KOPT-K1 (cell line): Measurements from ENCODE around the gene RBM43.
A peak's percentile ranks its signal among the peaks of the same experiment; 100 is the strongest.

Experiments used
- H3K27ac ChIP-seq: fragments of 200-600 bp; sonication (generic); 2 replicates; pipeline ENCODE4 v1.5.1; 2016; ENCODE audit warnings: antibody characterized with exemption, mild to moderate bottlenecking, low read depth, low read length; ENCODE audit not compliant: poor library complexity, severe bottlenecking
- H3K36me3 ChIP-seq: fragments of 200-600 bp; sonication (generic); 2 replicates; pipeline ENCODE4 v1.5.1; 2017; ENCODE audit warnings: antibody characterized with exemption, mild to moderate bottlenecking, low read length, moderate library complexity; ENCODE audit not compliant: insufficient read depth
- H3K9me3 ChIP-seq: fragments of 200-600 bp; sonication (generic); 2 replicates; pipeline ENCODE4 v1.5.1; 2017; ENCODE audit warnings: antibody characterized with exemption, low read length, mild to moderate bottlenecking; ENCODE audit not compliant: insufficient read depth, poor library complexity, severe bottlenecking

RBM43 gene

DNA sequence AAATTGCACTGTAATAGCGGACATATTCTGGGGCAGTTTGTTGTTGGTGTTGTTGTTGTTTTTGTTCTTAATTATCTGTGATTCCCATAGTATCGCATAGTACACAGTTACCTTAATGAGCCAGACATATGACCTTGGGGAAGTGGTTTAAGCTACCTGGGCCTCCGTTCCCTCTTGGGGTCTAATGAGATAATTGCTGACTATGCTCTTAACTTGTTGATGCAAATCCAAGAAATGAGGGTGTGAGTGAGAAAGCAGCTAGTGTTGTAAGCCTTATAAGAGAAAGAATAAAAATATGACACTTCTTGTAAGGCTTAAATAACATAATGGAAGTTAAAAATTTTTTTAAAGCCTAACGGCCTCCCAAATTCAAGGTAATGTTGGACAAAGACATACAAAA, 20.7 kb upstream of the RBM43 start:
- no peaks in the 10 kb centered on the region for H3K9me3 ChIP-seq
- H3K27ac ChIP-seq = no peak overlapping the region

DNA sequence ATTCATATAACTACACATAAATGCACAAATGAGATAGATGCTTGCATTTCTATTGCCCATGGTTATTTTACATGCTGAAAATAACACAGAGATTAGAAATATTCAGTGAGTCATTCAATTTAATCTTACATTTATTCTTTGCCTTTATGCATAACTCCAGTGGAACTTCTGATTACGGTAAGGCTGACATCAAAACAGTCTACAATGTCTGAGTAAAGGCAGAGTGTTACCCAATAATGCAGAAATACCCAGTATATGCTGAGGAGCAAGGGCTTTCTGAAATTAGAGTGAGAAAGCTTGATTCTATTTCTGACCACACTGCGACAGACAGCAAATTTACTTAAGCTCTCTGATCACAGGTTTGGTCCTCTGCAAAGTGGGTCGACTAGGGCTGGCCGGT, 18.6 kb upstream of the RBM43 start:
- Histone ChIP-seq H3K36me3 (peaks cover 77% of the 10 kb centered on the region), H3K9me3 (no peaks in the 10 kb centered on the region), H3K27ac (no peak overlapping the region)

More for the DNA sequence above, 20.7 kb upstream of the RBM43 start:
- H3K36me3 ChIP-seq = peaks cover 65% of the 10 kb centered on the region

- H3K36me3 ChIP-seq = peaks cover 95% of the 10 kb centered on the region
- H3K9me3 ChIP-seq = no peaks in the 10 kb centered on the region
- no peak overlapping the region for H3K27ac ChIP-seq
Observed at GRCh38 chr2:151278487-151278886, 16.8 kb upstream of the RBM43 start.

DNA sequence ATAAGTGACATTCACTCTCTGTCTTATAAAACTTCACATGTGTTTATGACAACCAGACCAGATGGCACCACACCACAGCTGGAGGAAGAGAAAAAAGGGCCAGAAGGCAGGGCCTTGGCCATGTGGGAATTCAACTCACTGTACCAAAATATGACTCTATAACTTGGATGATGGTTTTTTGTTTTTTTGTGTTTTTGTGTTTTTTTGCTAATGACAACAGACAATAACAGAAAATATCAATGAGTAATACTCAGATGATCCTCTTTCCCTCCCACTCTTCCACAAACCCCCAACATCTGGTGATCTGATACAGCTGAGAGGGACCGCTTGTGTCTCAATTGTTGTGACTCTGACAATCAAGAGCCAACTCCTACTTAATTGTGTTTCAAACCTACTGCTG, 15.4 kb upstream of the RBM43 start:
- Histone ChIP-seq H3K9me3 (no peaks in the 10 kb centered on the region), H3K36me3 (peaks cover 99% of the 10 kb centered on the region)

DNA sequence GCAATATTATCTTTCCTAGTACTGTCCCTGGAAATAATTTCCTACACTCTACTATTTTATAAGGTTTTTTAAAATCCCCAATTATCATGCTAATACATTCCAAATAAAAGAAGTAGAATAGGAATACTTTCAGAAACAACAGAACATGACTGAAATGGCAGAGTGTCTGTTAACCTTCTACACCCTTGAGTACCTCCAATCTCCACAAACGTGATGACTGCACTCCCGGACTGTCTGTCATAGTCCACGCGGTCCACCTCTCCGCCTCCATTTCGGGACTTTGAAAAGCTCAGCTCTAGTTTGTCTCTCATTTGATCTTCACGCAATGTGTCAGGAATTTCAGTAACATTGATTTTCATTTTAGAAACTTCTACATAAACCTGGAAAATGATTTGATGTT, 13.6 kb upstream of the RBM43 start:
- Histone ChIP-seq H3K36me3 (peaks cover 99% of the 10 kb centered on the region), H3K27ac (no peak overlapping the region), H3K9me3 (no peaks in the 10 kb centered on the region)

More for the DNA sequence above, 15.4 kb upstream of the RBM43 start:
- no peak overlapping the region for H3K27ac ChIP-seq

DNA sequence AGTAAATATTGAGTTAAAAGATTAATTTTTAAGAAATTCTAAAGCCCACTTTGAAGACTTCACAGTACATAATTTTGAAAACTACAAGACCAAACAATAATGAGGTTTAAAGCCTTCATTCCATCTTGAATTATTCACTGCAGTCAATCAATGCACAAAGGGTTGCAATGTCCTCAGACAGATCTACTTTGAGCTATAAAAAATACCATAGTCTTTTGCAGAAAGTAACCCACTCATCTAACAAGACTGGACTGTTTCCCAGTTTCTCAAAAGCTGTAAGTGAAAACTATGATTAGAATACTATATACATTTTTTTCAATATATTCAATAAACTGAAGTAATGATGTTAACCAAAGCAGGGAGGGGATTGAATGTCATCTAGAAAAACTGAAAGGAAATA, 10.2 kb upstream of the RBM43 start:
- Histone ChIP-seq H3K27ac (no peak overlapping the region), H3K36me3 (peaks cover 79% of the 10 kb centered on the region), H3K9me3 (no peaks in the 10 kb centered on the region)

GRCh38 chr2:151269798-151270568, 8.3 kb upstream of the RBM43 start:
- no peak overlapping the region for H3K27ac ChIP-seq
- H3K9me3 ChIP-seq = no peaks in the 10 kb centered on the region
- peaks cover 61% of the 10 kb centered on the region for H3K36me3 ChIP-seq

DNA sequence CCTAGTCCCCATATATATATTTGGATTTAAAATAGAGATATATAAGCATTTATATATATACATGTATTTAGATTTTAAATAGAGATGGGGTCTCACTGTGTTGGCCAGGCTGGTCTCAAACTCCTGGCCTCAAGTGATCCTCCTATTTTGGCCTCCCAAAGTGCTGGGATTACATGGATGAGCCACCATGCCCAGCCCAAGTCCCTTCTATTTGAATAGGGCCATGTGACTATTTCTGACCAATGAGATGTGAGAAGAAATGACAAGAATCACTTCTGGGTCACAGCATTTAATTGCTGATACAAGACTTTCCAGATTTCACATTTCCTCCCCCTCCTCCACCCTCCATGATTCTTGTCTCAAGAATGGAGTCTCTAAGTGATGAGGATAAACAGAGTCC, 6.4 kb upstream of the RBM43 start:
- peaks cover 42% of the 10 kb centered on the region for H3K36me3 ChIP-seq
- H3K9me3 ChIP-seq = no peaks in the 10 kb centered on the region
- no peak overlapping the region for H3K27ac ChIP-seq

- no peaks in the 10 kb centered on the region for H3K9me3 ChIP-seq
- peaks cover 36% of the 10 kb centered on the region for H3K36me3 ChIP-seq
- no peak overlapping the region for H3K27ac ChIP-seq
Observed at GRCh38 chr2:151267537-151267936, 5.9 kb upstream of the RBM43 start.

DNA sequence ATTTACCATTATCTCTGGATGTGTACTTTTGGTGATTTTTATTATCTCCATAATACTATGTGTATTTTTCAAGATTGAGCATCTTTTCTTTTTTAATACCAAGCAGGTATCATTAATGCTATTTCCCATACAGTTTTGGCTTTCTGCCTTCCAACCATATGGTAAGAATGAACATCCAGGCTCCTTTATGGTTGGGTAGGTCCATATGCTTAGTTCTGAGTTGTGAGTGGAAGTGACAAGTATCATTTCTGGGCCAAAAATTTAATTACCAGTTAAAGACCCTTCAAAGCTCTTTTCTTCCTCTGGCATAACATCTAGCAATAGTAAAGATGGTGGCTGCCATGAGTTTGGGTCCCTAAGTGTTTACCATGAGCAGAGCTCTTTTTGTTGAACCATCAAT, 4.3 kb upstream of the RBM43 start:
- peaks cover 21% of the 10 kb centered on the region for H3K36me3 ChIP-seq
- H3K9me3 ChIP-seq = no peaks in the 10 kb centered on the region

DNA sequence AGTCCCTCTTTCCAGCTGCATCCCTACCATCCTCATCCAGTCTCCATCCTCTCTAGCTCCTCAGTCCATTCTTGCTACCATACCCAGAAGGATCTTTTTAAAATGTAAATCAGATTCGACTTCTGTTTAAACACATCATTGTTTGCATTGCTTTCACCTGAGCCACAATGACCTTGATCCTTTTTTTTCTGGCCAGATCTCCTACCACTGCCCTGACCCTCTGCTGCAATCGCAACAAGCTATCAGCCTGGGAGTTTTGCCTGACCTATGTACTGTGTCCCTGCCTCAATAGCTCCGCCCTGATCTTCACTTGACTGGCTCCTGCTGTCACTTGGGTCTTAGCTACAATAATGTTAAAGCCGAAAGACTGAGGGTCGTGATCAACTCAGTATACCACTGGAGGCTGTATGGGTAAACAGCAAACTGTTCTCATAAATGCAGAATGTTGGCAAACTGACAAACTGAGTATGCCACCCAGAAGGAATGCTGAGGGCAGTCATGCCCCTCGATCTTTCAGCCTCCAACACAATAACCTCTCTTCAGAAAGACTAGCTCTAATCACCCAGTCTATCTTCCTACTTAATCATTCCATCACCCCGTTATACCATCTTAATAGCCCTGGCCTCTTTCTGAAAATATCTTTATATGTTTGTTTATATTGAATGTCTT, 2.6 kb upstream of the RBM43 start:
- peaks cover 5% of the 10 kb centered on the region for H3K36me3 ChIP-seq
- no peak overlapping the region for H3K27ac ChIP-seq
- H3K9me3 ChIP-seq = no peaks in the 10 kb centered on the region

More for the DNA sequence above, 4.3 kb upstream of the RBM43 start:
- no peak overlapping the region for H3K27ac ChIP-seq

GRCh38 chr2:151262629-151263028, 966 bp upstream of the RBM43 start:
- H3K27ac ChIP-seq = peak overlapping the region; percentile 98
- no peaks in the 10 kb centered on the region for H3K36me3 ChIP-seq
- no peaks in the 10 kb centered on the region for H3K9me3 ChIP-seq

DNA sequence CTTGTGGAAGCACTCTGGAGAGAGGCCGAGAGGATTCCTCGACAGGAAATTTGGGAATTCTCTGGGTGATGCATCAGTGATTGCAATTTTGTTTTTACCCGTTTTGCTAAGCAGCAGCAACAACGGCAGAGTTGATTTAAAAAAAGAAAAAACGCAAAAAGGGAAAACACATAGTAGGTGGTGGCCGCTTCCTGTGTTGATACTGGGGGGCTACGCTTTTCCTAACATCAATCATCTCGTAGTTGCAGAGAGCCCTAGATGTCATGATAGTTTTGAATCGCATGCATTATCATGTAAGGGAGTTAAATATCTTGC, 271 bp upstream of the RBM43 start:
- Histone ChIP-seq H3K36me3 (no peaks in the 10 kb centered on the region), H3K9me3 (no peaks in the 10 kb centered on the region), H3K27ac (peak overlapping the region; percentile 98)

- Histone ChIP-seq H3K27ac (peak overlapping the region; percentile 98), H3K9me3 (no peaks in the 10 kb centered on the region), H3K36me3 (no peaks in the 10 kb centered on the region)
Observed at GRCh38 chr2:151260573-151261230, 961 bp downstream of the RBM43 start.

- Histone ChIP-seq H3K36me3 (no peaks in the 10 kb centered on the region), H3K27ac (no peak overlapping the region), H3K9me3 (no peaks in the 10 kb centered on the region)
Observed at GRCh38 chr2:151258121-151258520, 3.5 kb downstream of the RBM43 start.
